Stomach (tissue), 9 donors: ENCODE measurements around the gene MED13L. TPM values are rescaled to one million over a fixed set of nuclear protein-coding genes. Genes with fewer than 3 reads are reported as not detected.
"Not testable (repeated sequence)": the region's sequence is repeated elsewhere in the genome, so short reads cannot be mapped to it uniquely, and the experiment has no call there.

Experiments used
- DNase-seq, 2 donors: peaks; one replicate each; pipeline versions ENCODE4 v3.0.0 to v3.0.0-alpha.2; 2013 to 2019
- H3K27ac ChIP-seq, 5 donors: fragments of 200-600 bp in 4 of 5; sonication (generic) in 4 of 5; one replicate each; pipeline ENCODE4 v1.5.1; 2013 to 2019; ENCODE audit warnings: mild to moderate bottlenecking in 1 of 5, moderate library complexity in 1 of 5
- H3K27me3 ChIP-seq, 3 donors: fragments of 200-600 bp; sonication (generic); one replicate each; pipeline ENCODE4 v1.5.1; 2017 to 2019; ENCODE audit warnings: mixed run types in 1 of 3
- H3K36me3 ChIP-seq, 4 donors: fragments of 200-600 bp; sonication (generic); 1 replicate in 3 of 4; 2 replicates in 1 of 4; pipeline ENCODE4 v1.5.1; 2016 to 2019
- H3K4me1 ChIP-seq, 4 donors: fragments of 200-600 bp; sonication (generic); one replicate each; pipeline ENCODE4 v1.5.1; 2016 to 2019
- H3K4me3 ChIP-seq, 4 donors: fragments of 200-600 bp; sonication (generic) in 3 of 4; one replicate each; pipeline ENCODE4 v1.5.1; 2016 to 2019; ENCODE audit warnings: mild to moderate bottlenecking in 1 of 4
- H3K9me3 ChIP-seq, 4 donors: fragments of 200-600 bp; sonication (generic); one replicate each; pipeline ENCODE4 v1.5.1; 2016 to 2019
- EP300 ChIP-seq: sonication (generic); formaldehyde crosslinking; IDR thresholded peaks from one replicate; pipeline ENCODE4 v1.6.1; 2017; ENCODE audit warnings: antibody characterized with exemption
- POLR2A ChIP-seq, 4 donors: fragments of 450-650 bp; IDR thresholded peaks; one replicate each; pipeline ENCODE4 v1.6.1; 2016; ENCODE audit warnings: antibody characterized with exemption in 4 of 4, control low read depth in 2 of 4, mild to moderate bottlenecking in 1 of 4, moderate library complexity in 1 of 4
- POLR2AphosphoS5 ChIP-seq, 3 donors: sonication (generic); formaldehyde crosslinking; IDR thresholded peaks; one replicate each; pipeline ENCODE4 v1.6.1; 2016; ENCODE audit warnings: antibody characterized with exemption in 3 of 3
- WGBS, 5 donors: extraction: QIAGEN DNeasy Blood & Tissue Kit in 3 of 5; methylation state at CpG; one replicate each; pipeline versions ENCODE4 v1.1.5 to v1.1.7; 2013 to 2018; 5-methylcytosine and 5-hydroxymethylcytosine counted together
- intact Hi-C: fragments of 100-400 bp; cut with DNase I; formaldehyde crosslinking; loops from one replicate; pipeline ENCODE4 v1.15.1; 2023; ENCODE audit warnings: low total_unique reads
- polyA plus RNA-seq, 3 donors: library from polyadenylated mRNA; stranded (reverse); fragments of 200-250 nt; gene quantifications; one replicate each; pipeline ENCODE4 v1.2.3, GENCODE V29; 2013
- total RNA-seq, 5 donors: library from RNA; depleted of rRNA; stranded (reverse); fragments of >200 nt; gene quantifications; one replicate each; pipeline versions ENCODE4 v1.1.0 to v1.2.3, GENCODE V29; 2014 to 2016
- TF ChIP-seq, protein P1 (sequence below), 7 experiments: fragments of 450-650 bp in 4 of 7; fragments of 200-600 bp in 3 of 7; sonication (generic) in 3 of 7; IDR thresholded peaks; one replicate each; pipeline ENCODE4 v1.5.1; 2016 to 2019; ENCODE audit warnings: antibody characterized with exemption in 7 of 7, control low read depth in 2 of 7, mild to moderate bottlenecking in 1 of 7
- donor health status: healthy with polysubstance abuse.
- donor health status: Bipolar disorder and iron deficiency.
- donor health status: healthy.

Gene MED13L
- total and polyA plus RNA-seq, 8 donors, result 10.4 to 305 (median 72.7) TPM

GRCh38 chr12:116288735-116289134, 11.2 kb upstream of the MED13L start:
- 83 to 92% (median 90%) methylated on average over 3 of the region's 3 CpGs for WGBS, 5 donors
- Histone ChIP-seq H3K27ac (no peak overlapping the region), H3K27me3 (no peaks in the 10 kb centered on the region), H3K4me1 (peaks cover 0 to 7% (median 2%) of the 10 kb centered on the region in 4 donors), H3K9me3 (no peaks in the 10 kb centered on the region), H3K36me3 (no peaks in the 10 kb centered on the region), H3K4me3 (no peak overlapping the region)
- no peak for TF ChIP-seq POLR2AphosphoS5 (IDR thresholded peaks at IDR 0.05)
- TF ChIP-seq POLR2A (IDR thresholded peaks at IDR 0.05), result no peak
- TF ChIP-seq, protein P1, sequence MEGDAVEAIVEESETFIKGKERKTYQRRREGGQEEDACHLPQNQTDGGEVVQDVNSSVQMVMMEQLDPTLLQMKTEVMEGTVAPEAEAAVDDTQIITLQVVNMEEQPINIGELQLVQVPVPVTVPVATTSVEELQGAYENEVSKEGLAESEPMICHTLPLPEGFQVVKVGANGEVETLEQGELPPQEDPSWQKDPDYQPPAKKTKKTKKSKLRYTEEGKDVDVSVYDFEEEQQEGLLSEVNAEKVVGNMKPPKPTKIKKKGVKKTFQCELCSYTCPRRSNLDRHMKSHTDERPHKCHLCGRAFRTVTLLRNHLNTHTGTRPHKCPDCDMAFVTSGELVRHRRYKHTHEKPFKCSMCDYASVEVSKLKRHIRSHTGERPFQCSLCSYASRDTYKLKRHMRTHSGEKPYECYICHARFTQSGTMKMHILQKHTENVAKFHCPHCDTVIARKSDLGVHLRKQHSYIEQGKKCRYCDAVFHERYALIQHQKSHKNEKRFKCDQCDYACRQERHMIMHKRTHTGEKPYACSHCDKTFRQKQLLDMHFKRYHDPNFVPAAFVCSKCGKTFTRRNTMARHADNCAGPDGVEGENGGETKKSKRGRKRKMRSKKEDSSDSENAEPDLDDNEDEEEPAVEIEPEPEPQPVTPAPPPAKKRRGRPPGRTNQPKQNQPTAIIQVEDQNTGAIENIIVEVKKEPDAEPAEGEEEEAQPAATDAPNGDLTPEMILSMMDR (IDR thresholded peaks at IDR 0.05), result no peak
- intact Hi-C loops, result no loop called here
- no peak for DNase-seq

DNA sequence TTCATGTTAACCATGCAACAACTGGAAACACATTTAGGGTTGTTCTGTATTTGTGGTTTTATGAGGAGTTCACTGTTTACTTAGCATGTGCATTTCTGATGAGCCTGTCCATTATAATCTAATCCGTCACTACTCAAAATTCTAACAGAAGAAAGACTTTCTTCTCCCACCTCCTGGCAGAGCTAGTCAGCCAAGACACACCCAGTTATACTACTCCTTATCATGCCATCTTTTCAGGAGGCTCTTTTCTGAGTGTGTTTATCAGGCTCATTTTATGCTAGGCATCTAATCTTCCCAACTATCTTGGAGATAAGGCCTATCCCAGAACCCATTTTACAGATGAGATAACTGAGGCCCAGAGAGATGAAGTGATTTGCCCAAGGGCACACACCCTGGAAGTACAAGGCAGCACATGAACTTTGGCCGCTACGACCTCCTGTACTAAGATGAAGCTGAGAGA, 10.4 kb upstream of the MED13L start:
- 76 to 91% (median 83%) methylated on average over 3 of the region's 3 CpGs for whole genome bisulfite sequencing, 5 donors
- H3K27me3 ChIP-seq, result no peaks in the 10 kb centered on the region
- H3K27ac ChIP-seq, result no peak overlapping the region
- DNase-seq, result no peak
- no peak overlapping the region for H3K4me3 ChIP-seq
- H3K9me3 ChIP-seq, result no peaks in the 10 kb centered on the region
- H3K4me1 ChIP-seq, result peaks cover 0 to 11% (median 0%) of the 10 kb centered on the region in 4 donors
- intact Hi-C loops, result no loop called here
- TF ChIP-seq POLR2AphosphoS5 (IDR thresholded peaks at IDR 0.05) (no peak), POLR2A (IDR thresholded peaks at IDR 0.05) (no peak), EP300 (no peak)
- TF ChIP-seq, protein P1 (IDR thresholded peaks at IDR 0.05), result no peak
- no peaks in the 10 kb centered on the region for H3K36me3 ChIP-seq

- 83 to 94% (median 89%) methylated on average over 5 of the region's 5 CpGs for WGBS, 5 donors
- H3K27ac ChIP-seq, result no peak overlapping the region
- H3K4me3 ChIP-seq, result no peak overlapping the region
- intact Hi-C loops, result no loop called here
- H3K27me3 ChIP-seq, result no peaks in the 10 kb centered on the region
- no peaks in the 10 kb centered on the region for H3K9me3 ChIP-seq
- peaks cover 0 to 22% (median 0%) of the 10 kb centered on the region in 4 donors for H3K4me1 ChIP-seq
- TF ChIP-seq EP300 (no peak), POLR2AphosphoS5 (IDR thresholded peaks at IDR 0.05) (no peak), POLR2A (IDR thresholded peaks at IDR 0.05) (no peak)
- TF ChIP-seq, protein P1 (IDR thresholded peaks at IDR 0.05), result no peak
- H3K36me3 ChIP-seq, result no peaks in the 10 kb centered on the region
- no peak for DNase-seq
Observed at GRCh38 chr12:116284396-116284795, 6.9 kb upstream of the MED13L start.

- H3K4me3 ChIP-seq, H3K27me3 ChIP-seq, H3K27ac ChIP-seq, H3K36me3 ChIP-seq, DNase-seq, H3K9me3 ChIP-seq, intact Hi-C loops: not testable (repeated sequence)
- WGBS, 5 donors, result 77 to 90% (median 79%) methylated on average over 8 of the region's 8 CpGs
- H3K4me1 ChIP-seq, result peaks cover 0 to 22% (median 0%) of the 10 kb centered on the region in 4 donors
Observed at GRCh38 chr12:116283881-116284280, 6.4 kb upstream of the MED13L start.

DNA sequence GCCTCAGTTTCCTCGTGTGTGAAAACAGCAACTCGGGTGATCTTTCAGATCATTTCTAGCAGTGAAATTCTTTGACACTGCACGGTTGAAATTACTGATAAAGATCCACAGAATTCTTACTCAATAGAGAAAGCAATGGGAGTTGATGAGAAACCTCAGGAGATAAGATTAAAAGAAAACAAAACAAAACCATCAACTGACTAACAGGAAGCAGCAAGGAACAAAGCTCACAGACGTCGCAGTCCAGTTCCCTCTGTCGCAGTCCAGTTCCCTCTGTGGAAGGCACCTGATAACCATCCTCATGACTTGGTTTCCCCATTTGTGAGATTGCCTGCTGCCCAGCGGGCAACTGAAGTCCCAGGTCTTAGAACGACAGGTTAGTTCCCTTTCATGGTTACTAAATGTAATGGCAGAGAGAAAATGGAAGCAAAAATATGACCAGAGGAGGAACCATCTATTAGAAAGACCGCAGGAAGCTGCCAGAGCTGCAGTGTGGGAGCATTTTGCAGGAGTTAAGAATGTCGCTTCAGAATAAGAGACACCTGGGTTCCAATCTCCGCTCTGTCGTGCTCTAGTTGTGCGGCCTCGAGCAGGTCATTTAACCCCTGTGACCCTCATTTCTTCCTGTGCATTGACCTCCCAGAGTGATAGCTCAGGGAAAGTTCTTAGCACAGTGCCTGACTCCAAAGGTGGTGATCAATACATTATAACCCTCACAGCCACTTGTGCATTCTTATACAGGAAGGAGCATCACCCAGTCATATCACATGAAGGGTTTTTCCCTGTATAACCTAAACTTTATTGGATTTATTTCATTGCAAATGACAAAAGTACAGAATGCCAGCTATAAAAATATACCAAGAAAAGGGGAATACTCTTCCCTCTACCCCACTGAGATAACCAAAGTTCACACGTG, 5.1 kb upstream of the MED13L start:
- Histone ChIP-seq H3K4me1 (peaks cover 0 to 31% (median 6%) of the 10 kb centered on the region in 4 donors), H3K27ac (peak overlapping the region in 1 of 5 donors; percentile 31), H3K9me3 (no peaks in the 10 kb centered on the region), H3K4me3 (no peak overlapping the region), H3K36me3 (no peaks in the 10 kb centered on the region), H3K27me3 (no peaks in the 10 kb centered on the region)
- DNase-seq, result no peak
- TF ChIP-seq EP300 (no peak), POLR2AphosphoS5 (IDR thresholded peaks at IDR 0.05) (no peak), POLR2A (IDR thresholded peaks at IDR 0.05) (no peak)
- TF ChIP-seq, protein P1 (IDR thresholded peaks at IDR 0.05), result no peak
- intact Hi-C loops, result no loop called here
- 54 to 68% (median 63%) methylated on average over 15 of the region's 15 CpGs for WGBS, 5 donors
